Fibroblast of skin of back (primary cell): Measurements from ENCODE around the gene PCCA.
"Not testable (repeated sequence)": the region's sequence is repeated elsewhere in the genome, so short reads cannot be mapped to it uniquely, and the experiment has no call there.

Experiments
- DNase-seq: peaks from one replicate; pipeline ENCODE4 v3.0.0-alpha.2; 2013

Gene PCCA

DNA sequence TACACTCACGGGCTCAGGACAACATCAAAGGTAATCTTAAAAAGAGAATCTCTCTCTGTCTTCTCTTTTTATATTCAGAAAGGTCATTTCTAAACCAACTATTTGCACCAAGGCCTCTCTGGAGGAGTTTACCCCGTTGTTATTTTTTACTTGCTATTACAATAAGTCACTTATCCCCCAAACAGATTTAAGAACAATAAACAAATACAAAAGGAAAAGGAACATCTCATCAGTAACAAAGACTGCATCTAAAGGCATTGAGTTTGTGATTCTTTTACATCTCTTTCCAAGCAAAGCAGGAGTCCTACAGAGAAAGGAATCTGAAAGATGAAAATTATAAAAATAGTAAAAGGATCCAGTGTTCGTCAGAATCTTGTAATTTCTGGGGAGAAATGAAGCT is 424.3 kb downstream of the PCCA start:
- DNase-seq = no peak

DNA sequence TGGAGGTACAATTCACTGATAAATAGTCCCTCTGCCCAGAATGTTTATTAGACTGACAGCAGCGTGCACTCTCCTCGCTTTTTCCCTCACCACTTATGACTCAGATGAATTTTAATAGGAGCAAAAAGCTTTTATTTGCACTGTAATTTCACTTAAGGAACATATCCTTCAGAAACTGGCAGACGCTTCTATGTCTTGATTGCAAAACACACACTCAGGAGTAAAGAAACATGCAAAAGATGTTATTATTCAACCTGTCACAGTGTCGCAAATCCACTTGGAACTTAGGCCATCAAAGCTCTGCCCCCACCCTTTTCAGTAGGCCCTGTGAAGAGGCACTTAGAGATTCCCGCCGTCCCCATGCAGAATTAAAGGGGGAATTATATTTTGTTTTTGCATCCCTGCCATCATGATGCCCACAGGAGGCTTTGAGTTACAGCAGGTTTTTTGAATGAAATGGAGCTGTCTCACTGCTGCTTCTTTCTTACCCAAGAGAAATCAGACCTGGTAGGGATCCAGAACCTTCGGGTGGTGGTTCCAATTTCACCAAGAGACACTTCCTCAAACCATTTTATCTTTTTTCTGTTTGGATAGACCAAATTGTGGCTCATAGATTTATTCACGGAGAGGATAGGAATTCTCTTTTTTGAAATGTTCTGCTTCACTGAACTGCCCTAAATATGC is 425.2 kb downstream of the PCCA start:
- no peak for DNase-seq

DNA sequence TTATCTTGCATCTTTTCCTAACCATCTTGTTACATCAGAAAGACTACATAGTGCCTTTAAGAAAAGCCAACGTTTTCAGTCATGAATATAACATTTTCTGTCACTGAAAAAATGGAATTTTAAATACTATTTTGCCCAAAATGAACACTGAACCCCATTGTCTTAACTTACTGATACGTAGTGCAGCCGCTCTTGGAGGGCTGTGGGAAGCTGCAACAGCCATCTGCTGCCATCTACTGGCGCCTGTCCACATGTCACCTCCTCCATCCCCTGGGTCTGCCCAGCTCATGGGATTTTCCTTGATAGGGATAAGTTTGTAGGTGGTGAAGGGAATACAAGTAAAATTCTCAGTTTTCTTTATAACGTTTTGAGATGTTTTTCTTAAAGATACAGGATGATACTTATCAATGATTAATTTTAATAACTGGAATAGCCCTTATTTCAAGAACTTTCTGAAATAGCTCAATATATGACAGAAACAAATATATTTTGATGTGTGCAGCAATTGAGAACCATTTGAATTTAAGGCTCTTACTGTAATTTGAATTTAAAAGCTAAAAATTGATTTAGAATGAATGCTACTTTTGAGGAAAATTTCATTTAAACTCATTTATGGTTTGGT is 426.0 kb downstream of the PCCA start:
- DNase-seq = peak; percentile 67

DNA sequence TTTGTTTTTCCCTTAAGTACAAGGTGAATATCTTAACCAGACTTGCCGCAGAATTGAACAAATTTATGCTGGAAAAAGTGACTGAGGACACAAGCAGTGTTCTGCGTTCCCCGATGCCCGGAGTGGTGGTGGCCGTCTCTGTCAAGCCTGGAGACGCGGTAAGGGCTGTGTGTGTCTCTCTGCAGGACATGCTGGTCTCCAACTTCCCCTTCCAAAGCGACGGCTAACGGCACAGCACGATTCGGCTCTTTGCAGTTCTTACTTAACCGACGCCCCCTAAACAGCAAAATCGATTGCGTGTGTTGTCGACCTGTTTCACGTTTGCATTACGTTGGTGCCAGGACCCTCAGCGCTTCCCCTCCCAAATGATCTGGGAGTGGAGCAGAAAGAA is 426.5 kb downstream of the PCCA start:
- no peak for DNase-seq

DNA sequence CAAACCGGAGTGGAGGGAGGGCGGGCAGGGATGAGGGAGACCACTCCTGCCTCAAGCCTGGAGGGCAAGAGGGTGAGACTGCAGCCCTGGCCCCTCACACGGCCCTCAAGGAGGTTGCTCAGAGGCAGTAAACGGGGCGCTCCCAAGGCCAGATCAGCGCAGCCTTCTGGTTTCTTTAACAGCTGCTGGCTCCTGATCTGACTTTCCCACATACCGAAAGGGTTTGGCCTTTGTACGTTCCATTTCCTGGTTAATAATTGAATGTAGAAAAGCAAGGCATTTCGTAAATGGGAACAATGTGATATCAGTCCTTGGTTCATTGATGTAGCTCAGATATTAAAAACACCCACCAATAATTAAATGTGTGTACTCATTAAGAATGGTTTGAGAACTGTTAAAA is 428.2 kb downstream of the PCCA start:
- DNase-seq = no peak

DNA sequence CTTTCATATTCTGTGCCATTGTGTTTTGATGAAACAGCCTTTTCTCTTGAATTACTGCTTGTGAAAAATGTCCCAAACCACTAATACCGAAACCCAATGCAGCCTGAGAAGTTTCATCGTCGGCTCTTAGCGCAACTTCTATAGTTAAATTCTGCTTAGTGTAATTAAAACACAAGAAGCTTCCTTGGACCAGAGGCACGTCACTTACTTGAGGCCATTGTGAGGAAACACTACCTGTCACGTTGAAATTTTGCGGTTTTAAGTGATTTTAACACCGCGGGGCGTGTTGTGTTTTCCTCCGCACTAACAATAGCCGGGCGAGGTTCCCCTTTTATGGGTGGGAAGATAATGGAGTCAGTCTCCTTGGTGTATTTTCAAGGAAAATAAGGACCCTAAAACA is 428.8 kb downstream of the PCCA start:
- no peak for DNase-seq

DNA sequence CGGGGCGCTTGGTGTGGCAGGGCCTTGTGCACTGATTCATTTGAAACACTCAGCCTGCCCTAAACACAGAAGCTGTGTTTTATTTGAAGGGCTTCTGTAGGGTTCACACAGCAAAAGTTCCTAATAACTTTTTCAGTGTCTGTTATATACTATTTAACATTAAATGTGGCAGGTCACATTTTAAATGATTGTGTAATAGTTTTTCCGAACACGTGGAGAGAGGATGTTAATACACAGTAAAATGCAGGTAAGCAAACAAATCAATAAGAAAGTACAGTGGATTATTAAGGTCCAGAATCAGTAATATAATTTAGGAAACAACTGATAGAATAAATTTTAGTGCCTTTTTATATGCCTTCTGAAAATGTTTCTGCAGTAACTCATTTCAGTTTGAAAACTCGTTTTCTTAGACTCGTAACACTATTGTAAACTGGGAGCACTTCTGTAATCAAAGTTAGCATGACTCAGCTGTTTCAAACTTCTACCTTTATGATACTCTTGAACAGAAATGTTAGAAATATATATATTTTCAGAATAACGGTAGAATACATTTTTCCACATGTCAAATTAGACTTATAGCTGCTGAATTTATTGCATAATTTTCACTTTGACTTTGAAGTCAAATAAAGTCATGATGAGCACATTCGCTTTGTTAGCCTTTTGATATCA is 429.6 kb downstream of the PCCA start:
- no peak for DNase-seq

DNA sequence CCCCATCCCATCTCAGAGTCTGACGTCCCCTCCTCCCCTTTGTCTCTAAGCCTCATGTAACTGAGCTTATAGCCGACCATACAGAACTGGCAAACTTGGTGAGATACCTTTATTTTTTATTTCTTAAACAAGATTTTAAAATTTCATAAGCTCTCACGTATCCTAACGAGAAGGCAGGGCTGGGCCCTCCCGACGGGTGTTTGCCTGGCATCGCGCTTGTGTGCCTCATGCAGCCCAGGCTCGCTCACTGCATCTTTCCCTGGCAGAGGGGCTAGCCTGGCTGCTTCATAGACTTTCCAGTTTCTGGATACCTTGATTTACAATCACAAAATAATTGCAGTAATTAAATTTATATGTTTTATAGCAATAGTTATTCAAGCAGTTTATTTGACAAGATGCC is 430.7 kb downstream of the PCCA start:
- no peak for DNase-seq

DNA sequence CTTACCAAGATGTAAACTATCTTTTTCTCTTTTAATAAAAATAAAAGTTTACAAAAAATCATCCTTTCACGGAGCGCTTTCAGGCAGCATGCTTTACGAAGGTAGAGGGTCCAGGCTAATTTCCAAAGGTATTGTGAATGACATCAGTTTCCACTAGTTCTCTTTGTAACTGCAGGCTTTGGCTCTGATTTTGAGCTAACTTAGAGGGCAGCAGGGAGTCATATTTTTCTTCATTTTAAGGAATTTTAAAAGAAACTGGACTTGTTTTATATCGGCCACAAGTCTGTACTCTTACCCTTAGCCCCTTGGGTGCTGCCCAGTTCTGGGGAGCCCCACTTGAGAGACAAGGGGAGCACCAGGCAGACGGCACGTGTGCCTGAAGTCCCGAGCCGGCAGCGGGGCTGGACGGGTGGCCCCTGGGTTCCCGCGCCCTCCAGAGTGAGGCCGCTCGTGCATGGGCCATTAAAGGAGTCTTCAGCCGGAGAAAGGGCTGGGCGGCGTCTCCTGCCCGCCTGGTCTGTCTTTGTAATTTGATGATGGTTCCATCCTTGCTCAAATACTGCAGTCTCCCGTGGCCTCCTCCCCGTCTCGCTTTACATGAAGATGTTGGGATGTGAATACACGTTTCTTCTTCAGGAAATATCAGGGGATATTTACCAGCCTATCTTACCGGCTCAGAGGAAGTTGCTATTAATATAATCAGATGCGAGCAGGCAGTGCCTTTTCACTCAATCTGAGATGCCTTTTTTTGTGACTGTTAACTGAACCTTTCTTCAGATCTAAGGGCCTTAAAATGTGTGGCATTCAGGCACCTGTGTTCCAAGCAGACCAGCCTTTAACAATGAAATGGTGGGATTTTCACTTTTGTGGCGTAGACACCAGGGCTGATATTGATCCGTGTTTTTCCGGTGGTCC is 432.3 kb downstream of the PCCA start:
- DNase-seq = no peak

DNA sequence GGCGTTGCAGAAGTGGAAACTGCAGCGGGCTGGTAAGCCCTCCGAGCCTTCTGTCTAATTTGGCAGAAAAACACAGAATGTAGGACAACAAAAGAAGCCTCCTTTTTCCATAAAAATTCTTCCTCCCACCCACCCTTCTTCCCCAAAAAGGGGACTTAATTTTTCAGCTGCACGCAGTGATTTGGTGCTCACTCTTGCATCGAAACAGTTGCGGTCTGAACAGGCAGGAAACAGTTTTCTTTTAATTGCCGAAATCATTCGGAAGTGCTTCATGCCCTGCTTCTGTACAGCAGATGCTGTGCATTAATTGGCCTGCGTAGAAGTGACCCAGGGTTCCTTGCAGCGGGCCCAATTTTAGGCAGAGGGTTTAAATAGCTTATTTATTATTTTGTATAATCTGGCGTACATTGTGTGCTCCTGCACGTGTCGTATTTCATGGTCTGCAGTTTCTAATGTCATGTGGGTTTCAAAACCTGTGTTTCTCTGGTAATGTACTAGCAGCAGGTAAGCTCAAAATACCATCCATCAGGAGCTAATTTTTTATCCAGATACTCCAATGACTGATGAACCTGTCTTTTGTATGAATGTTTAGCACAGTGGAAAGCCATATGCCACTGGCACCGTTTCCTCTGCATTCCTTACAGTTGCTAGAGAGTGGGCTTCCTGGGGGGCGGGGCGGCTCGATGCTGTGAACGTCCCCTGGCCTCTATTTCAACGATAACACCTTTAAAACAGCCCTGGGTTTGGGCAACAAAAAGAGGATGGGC is 433.1 kb downstream of the PCCA start:
- DNase-seq = no peak

DNA sequence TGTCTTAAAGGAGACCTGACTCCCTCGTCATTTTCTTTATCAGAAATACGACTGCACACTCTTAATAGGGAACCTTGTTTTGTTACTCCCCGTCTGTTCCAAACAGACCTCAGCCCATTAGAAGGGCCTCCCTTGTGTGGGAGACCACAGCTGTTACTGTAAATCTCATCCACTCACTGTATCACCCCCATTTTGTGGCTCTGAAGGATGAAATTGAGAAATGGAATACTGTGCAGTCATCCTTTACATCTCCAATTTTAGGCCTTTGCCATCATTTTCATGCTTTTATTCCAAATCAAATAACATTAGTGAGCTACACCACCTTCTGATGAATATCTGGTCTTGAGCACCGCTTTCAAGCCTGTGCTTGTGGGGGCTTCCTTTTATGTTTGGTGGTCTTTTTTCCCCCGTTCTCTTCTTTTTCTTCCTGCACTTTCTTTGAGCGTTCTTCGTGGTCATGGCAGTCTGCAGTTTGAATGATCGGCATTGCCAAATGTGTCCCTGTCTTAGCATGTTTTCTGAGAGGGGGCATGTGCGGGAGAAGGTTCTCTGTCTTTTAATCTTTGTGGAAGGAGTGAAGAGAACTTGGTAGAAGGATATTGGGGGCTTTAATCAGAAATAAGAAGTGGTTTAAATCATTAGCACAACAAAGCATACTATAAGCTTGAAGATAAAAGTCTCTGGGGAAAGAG is 433.9 kb downstream of the PCCA start:
- DNase-seq = no peak

DNA sequence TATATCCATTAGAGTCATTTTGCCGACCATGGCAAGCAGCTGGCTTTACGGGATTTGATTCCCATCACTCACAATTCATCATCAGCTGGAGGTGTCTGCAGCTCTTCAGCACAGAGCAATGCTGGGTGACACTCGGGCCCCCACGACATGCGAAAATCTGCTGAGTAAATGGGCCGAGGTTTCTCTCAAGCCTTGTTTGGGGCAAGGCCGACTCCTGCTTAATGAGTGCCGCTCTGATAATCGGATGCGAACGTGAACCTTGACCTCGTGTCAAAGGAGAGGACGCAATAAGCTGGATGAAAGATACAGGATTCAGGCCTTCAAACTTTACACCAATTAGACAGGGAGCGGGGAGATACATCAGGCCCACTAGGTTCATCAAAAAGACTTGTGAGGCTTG is 434.5 kb downstream of the PCCA start:
- DNase-seq = no peak

DNA sequence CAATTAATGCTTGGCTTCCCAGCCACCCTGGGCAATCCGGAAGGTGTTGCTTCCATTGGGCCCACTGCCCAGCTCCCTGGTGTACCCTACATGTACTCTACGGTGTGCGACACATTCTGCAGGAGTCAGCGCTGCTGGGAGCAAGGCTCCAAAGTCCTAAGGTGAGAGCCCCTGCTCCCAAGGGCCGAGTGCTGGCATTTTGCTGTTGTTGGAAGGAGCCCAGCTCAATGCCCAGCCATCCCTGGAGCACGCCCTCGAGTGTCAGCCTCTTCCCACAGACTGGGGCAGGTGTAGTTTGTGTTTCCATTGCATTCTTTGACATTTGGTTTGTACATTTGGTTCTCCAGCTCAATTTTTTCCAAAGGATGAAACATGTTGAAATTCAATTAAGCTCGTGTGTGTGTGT is 435.1 kb downstream of the PCCA start:
- no peak for DNase-seq

DNA sequence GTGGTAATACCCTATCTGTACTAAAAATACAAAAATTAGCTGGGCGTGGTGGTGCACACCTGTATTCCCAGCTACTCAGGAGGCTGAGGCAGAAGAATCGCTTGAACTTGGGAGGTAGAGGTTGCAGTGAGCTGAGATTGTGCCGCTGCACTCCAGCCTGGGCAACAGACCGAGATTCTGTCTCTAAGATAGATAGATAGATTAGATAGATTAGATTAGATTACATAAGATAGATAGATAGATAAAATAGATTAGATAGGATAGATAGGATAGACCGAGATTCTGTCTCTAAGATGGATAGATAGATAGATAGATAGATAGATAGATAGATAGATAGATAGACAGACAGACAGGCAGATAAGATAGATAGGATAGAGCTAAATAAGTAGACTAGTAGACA is 435.8 kb downstream of the PCCA start:
- DNase-seq = not testable (repeated sequence)

DNA sequence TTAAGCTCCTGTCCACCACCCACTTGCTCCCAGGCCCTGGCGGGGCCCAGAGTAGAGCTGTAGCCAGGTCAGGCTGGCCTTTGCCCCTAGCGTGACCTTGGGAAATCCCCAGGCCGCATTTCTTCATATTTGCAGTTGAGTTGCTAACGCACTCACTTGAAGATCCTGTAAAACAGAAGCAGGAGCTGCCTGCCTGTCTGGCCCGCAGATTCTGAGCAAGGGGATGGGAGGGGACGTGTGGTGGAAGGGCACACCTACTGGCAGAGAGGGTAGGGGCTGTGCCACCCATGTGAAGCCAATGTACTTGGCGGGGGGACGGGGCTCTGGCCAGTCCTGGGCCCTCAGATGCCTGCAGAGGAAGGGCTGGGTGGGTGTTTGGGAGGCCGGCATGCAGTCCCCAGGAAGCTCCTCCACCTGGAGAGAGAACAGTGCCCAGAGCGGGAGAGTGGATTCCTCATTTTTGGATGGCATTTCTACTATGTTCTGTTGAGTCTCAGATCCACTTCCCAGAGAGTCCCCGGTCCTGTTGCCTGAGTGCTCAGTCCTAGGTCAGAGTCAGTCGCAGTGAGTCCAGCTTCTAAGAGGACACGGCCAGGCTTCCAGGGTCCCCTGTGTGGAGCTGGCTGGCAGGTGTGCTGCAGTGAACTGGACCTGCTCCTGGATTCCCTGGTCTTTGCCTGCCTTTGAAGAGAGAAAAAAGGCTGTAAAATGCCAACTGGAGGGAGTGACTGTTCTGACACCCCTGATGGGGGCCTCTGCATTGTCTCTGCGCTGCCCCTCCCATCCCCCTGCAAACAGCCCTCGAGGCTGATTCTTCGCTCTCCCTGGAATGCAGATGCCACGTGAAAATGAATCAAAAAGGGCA is 436.8 kb downstream of the PCCA start:
- no peak for DNase-seq

DNA sequence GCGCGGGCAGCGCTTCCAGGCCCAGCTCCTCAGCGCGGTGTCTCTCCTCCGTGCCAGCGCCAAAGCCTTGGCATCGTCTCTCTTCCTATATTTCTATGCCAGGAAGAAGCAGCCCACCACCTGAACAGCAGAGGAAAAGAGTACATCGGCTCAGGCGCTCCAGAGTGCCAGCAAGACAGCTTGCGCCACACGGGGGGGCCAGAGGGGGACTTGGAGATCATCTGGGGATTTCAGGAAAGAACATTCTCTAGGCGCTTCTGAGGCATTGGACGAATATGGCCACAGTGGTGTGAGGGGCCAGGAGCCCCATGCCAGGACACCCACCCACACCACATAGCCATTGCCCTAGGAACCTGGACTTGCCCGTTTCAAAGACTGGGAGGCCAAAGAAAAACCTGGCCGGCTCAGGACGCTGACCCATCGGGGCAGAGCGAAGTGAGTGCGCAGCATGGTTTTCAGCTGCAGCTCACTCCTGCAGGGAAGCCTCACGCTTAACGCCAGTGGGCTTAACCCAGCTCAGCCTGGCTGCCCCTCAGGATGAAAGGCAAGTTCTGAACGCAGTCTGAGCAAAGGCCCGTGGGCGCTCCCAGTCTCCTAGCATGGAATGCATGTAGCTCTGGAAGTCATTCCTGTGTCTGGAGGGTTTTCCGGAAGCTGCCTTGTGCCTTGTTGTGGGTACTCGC is 437.6 kb downstream of the PCCA start:
- DNase-seq = no peak

DNA sequence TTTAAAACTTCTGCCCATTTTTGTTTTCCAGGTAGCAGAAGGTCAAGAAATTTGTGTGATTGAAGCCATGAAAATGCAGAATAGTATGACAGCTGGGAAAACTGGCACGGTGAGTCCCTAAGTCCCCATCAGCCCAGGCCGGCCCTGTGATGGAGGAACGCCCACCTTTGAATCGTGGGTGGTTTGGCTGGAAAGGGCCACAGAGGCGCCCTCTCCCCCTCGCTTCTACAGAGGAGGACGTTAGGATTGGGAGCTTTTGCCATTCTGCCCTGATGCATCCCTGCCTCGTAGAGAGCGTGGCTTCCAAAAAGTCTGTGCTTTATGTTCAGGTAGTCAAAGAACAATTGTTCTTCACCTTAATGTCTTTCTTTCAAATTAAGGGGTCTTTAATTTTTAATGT is 438.8 kb downstream of the PCCA start:
- DNase-seq = no peak

DNA sequence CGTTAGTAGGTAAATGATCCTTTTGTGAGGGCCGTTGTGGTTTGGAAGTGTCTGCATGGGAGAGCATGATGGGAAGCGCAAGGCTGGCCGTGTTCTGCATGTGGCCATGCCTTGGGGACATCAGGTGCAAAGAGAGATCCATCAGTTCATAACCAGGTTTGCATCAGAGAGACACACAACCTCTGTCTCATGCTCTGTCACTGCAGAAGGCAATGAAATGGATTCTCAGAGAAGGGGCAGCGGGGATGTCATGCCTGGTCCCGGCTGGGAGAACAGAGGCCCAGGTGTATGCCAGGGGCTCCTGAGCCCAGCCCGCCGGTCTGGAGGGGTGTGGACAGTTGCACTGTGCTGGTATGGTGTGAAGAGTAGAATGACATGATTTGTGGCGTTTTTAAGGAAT is 439.5 kb downstream of the PCCA start:
- no peak for DNase-seq

DNA sequence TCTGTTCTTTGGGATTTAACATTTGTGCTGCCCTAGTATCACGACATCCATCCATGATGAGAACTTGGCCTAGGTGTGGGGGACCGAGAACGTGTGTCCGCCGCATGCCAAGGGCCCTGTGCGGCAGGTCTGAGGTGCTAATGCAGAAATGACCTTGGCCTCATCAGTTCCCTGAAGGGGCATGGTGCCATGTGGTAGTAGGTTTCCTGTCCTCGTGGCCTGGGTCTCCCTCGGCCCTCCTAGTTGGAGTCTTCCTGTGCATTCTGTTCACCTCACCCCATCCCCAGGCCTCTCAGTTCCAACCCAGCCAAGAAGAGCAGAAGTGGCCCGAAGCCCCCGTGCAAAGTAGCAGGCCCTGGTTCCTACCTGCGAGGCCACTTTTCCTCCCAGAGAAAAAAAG is 439.9 kb downstream of the PCCA start:
- DNase-seq = no peak
